NCI-H1930 (cell line): Measurements from ENCODE around the gene EHBP1.

Experiments used
- DNase-seq, 2 experiments: peaks; one replicate each; lab custom pipeline; 2025; lab: John Stamatoyannopoulos, UW

The EHBP1 gene

DNA sequence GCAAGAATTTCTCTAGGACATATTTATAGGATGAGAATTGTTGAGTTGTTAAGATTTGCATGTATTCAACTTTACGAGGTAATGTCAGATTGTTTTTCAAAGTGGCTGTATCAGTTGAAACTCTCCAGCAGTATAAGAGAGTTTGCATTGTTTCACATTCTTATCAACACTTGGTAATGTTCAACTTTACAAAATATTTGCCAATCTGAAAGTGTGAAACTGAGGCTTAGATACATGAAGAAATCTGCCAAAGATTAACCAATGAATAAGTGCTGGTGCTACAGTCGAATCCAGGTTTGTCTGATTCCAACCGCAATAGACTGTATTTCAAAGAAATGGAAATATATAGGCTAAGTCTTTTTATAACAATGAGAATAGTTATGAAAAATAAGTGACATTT, 117.0 kb downstream of the EHBP1 start:
- no peak for DNase-seq

DNA sequence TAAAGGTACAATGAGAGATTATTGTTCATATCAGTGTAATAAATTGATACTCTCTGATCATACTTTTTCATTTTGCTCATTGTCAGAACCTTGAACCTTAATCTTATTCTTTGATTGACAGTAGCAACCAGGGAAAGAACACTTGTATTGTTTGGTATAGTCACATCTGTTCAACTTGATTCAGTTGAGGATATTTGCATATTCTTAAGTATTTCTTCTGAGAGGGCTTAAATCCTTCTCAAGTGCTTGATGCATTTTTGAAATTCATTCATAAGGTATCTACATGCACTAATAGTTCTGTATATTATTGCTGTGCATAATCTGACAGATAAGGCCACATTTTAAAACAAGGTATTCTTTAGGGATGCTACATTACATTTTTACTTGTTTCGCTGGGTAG, 118.9 kb downstream of the EHBP1 start:
- DNase-seq, result no peak

DNA sequence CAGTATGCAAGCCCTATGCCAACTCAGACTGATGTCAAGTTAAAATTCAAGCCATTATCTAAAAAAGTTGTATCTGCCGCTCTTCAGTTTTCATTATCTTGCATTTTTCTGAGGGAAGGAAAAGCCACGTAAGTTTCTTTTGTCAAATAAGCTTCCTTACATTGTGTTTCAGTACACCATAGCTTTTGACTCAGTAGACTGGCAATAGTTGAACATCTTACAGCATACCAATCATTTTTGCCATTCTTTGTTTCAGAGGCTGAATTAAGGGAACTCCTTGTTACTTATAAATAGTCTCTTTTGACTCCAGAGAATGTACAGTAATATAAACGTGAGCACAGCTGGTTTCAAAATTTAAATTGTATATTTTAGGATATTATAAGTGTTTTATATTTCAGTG, 120.6 kb downstream of the EHBP1 start:
- DNase-seq, result no peak

DNA sequence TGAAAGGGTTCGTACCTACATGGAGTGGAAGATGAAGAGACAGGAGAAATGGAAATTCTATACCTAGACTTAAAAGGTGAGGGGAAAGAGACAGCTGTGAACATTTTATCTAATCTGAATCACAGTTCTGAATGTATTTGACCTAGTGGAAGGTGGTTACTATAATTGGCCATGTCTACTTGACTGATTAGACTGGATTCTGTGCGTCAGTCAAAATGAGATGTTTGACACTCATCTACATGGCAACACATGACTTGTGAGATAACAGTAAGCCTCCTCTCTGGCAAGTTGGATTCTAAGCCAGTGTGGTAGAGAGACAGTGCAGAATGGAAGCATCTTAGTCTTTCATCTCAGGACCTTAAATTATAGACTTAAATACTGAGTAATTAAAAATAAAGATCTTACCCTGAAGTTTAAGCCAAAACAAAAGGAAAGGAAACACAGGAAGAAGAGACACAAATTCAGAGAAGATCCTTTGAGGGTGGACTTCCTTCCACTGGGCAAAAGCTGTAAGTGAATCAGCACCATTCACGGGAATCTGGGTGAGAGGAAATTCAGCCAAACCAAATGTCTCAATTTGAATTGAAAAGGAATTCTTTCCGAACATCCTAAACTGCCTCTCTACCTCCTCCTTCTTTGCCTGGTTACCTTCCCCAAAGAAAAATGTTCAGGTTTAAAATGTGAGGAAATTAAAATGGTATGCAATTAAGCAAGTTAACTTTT, 121.6 kb downstream of the EHBP1 start:
- DNase-seq, result no peak

DNA sequence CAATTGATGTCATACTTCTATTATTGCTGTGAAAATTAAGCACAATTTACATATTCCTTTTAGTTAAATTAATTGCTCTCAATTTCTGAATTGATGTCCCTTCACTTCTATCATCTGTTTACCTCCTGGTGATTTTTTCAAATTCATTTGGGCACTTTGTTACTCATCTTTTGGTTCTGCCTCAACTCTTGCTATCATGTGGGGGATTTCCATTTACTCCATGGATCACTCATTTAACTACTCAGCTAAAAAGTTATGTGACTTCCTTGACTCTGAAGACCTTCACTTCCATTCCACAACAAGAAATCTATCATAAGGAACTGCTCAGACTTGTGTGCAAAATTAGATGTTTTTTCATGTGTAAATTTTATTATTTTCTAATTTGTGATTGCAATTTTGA, 126.2 kb downstream of the EHBP1 start:
- no peak for DNase-seq

DNA sequence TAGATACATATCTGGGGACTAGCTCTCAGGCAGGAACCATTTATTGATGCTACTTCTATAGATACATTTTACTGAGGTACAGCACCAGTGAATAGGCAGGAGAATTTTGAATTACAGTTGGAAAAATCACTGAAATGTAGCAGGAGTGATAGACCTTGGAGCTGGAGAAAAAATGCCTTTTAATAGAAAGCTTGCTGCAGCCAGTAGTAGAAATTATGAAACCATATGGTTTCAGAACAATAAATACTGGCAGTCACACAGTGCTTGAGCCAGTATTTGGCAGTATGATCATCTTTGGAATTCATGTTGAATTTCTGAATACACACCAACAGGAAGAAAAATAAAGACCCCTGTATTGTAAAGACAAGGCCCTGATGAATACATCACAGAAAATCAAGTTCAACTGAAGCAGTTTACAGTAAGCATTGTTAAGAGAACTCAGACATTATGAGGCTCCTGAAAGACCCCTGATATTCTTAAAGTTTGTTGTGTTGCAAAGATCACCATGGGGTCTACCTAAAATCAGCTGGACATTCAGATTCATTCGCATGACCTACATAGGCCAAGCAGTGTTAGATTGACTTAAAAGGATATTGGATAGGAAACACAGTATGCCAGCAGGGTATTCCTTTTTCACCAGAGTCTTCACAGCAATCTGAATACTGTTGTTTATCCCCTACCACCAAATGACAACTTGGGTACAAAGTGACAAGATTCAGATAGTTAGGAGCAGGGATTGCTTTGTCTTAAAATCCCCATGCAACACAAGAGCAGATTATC, 139.0 kb downstream of the EHBP1 start:
- no peak for DNase-seq

DNA sequence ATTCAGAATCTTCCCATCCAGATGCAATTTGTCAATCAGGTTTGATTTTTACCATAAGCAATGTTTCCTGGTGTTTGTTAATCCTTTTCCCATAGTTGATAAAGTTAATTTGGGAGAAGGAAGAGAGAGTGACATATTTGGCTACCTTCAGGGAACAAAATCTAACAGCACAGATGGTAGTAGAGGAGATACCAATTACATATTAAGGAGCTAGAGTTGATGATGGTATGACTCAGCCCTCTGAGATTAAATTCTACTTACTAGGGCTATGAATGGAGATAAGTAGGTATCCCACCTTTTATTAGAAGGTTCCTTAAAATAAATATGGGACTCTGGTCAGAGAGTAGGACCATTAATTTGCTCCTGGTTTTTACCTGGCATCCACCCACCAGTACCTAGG, 139.7 kb downstream of the EHBP1 start:
- no peak for DNase-seq

DNA sequence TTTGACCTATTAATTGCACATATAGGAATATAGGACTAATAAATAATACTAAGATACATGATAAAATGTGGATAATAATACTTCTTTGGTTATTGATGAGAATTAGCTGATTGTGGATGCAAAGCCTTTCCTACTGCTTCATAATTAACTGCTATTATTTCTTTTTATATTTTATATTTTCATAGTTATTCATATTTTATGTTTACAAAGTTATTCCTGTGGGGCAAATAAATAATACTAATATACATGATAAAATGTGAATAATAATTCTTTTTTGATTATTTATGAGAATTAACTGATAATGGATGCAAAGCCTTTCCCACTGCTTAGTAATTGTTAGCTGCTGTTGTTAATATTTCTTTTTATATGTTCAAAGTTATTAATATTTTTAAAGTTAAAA, 146.7 kb downstream of the EHBP1 start:
- no peak for DNase-seq

DNA sequence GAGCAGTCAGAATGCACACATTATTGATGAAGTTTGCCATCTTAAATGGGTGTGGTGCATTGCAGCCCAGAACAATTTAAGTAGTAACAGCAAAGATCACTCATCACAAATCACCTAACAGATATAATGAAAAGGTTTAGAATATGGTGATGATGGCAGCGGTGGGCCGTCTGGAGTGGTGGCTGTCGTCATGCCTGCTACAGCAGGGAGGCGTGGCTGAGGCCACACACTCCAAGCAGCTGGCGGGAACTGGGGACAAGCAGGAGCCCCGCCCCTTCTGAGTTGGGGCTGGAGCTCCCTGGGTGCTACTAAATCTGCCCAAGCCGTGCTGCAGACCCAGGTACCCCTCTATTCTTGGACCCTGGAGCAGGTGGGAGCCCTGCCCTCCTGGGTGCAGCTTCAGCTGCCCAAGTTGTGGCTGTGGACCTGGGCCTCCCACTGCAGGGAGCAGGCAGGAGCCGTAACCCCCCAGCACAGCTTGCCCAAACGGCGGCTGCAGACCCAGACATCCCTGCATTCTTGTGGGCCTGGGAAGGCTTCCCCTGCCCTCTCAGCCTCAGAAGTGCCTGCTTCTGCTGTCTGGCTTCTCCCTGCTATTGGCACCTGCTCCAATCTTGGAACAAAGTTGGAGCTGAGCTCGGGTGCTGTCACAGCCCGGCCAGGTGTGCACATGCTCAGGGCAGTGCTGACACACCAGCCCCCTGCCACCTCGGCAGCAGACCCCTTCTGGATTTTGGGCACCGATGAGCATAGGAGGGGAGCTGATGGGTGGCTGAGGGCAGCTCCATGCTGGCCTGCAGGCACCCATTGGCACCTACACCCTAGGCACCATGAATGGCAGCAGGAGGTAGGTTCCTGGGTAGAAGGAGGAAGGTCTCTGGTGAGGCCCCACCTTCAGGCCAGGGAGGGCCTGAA, 149.3 kb downstream of the EHBP1 start:
- no peak for DNase-seq

DNA sequence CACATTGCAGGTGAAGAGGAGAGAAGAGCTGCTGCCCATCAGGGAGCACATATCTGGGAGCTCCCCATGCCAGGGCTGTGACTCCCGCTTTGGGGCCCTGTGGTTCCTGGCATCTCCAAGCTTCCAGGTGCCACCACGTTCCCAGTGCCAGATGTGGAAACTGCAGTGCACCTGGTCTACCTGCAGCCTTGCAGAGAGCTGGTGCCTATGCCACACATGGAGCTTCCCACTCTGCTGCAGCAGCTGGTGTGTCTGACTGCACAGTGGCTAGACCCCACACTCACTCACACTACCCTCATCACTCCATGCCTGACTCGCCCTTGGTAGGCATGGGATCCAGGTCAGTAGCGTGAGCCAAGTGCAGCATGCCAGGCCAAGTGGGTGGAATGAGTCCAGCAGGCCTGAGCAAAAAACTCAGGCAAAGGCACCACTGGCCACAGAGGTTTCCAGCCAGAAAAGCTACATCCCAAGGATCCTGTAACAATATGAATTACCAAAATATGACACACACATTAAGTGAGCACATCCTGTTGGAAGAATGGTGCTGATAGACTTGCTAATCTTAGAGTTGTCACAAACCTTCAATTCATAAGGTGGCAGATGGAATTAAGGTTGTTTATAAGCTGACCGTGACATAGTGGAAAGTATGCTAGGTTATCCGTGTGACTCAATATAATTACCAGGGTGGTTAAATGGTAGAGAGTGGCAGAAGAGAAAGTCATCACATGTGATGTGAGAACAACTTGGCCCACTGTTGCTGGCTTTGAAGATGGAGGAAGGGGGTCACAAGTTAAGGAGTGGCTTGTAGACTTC, 150.9 kb downstream of the EHBP1 start:
- no peak for DNase-seq

DNA sequence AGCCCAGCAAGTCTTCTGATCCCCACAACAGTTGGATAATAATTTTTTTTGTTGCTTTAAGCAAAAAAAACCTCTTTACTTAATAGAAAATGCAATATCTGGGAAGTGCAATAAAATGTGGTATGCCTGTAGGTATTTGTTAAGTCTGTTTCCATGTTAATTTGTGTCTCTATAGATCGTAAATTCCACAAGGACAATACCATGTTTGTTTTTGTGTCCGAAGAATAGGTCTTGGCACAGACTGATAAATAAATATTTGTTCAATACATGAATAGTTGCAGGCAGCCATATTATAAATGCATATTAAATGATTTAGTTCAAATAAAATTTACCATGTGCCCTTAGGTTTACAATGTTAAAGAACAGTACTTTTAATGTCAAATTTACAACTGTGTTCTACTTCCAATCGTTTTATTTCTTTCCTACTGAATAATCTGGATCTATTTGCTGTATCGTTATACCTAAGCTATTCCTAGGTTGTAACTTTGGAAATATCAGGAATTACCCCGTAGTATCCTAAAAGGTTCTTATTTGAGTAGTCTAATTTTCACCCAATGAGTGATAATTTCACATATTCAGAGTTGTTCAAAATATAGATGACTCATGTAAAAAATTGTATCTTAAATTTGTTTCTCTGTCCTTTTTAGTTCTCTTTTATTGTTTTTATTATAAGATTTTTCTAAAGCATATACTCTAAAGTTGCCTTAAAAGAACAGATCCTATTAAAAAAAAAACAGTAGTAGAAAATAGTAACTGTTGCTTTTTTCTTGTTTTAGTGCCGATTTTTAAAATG, 151.8 kb downstream of the EHBP1 start:
- DNase-seq, result no peak

DNA sequence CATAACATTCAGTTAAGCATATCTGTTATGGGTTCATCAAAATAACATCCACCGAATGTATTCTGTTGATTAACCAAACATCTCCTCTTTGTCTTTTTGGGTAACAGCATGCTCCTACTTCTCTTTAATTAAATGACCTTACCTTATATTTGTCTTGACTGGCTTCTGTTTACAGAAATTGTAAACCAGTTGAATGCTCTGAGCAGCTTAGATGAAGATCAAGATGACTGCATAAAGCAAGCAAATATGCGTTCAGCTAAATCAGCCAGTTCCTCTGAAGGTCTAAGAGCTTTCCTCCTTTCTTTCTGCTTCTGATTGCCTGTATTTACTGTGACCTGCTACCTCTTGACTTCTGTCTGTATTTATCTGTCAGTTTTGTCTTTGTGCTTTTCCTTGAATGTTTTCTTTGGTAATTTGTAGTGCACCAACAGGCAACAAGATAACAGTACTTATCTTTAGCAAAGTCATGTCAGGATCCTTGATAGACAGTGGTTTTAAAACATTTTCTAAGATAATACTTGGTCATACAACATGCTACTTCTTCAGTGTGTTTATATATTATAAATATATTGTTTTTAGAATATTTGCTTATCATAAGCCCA, 152.8 kb downstream of the EHBP1 start:
- DNase-seq, result no peak

DNA sequence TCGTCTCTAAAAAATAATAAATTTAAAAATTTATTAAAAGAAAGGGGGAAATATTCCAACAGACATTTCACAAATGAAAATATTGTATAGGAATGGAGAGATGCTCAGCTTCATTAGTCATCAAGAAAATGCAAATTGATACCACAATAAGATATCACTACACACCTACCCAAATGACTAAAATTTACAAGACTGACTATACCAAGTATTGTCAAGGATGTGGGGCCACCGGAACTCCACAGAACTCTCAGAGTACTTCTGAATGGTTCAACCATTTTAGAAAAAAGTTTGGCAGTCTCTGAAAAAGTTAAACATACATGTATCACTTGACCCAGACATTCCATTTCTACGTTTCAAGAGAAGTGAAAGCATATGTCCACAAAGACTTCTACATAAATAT, 163.4 kb downstream of the EHBP1 start:
- DNase-seq, result no peak

DNA sequence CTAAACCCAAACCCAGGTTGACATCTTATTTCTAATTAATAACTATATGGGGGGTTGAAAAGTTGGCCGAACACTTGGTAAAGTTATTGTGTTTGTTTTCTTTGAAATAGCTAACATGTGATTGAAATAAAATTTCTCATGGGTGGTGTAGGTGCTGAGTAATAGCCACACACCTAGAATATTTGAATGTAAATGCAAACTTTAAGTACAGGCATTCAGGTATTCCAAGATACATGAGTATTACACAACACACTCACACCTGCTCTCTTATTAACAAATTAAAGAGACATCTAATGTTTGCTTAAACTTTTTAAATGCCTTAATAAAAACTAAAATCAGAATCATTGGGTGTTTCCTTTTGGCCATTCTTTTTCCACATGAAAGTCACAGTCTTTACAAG, 165.5 kb downstream of the EHBP1 start:
- DNase-seq, result no peak

DNA sequence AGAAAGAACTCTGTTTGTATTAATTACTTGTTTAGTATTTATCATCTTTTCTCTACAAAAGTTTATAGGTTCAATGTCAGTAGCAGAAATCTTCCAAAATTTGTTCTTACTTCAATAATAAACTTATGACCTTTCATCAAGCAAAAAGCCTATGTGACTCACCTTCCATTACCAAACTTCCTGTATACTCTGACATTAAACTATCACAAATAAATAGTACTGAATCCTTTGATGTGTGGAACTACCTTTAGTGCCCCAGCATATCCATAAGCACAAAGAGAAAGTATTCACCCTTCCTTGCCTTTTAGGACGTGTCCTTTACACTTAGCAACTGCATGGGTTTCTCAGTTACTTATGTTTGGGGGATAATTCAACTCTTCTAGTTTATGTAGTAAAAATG, 166.0 kb downstream of the EHBP1 start:
- no peak for DNase-seq

DNA sequence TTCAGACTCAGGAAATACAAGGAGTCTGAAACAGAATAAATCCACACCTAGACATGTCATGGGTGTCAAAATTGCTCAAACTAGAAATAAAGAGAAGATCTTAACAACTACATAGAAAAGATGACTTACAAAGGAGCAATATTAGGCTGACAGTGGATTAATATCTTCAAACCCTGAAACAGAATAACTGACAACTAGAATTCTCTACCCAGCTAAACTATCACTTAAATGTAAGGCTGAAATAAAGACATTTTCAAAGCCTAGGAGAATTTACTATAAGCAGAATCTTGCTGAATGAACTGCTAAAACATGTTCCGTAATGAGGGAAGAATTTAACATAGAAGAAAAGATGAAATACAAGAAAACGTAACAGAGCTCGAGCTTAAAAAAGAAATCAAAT, 168.1 kb downstream of the EHBP1 start:
- DNase-seq, result no peak

DNA sequence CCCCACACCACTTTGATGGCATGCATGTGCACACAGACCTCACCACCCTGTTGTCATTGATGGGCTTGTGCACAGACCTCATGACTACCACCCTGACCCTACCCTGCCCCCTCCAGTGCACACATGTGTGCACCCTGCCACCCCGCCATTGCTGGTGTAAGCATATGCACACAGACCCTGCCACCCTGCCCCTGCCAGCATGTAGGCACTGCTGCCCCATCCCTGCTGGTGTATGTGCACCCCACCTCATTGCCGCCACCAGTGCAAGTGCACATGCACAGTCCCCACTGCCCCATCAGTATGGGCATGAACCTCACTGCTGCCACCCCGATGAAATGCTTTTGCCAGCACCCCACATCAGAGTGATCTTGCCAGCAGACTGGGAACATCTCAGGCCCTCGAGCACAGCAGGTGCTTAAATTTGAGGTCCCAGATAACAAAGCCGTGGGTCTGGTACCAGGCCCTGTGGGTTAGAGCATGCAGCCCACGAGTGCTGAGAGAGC, 169.4 kb downstream of the EHBP1 start:
- no peak for DNase-seq

DNA sequence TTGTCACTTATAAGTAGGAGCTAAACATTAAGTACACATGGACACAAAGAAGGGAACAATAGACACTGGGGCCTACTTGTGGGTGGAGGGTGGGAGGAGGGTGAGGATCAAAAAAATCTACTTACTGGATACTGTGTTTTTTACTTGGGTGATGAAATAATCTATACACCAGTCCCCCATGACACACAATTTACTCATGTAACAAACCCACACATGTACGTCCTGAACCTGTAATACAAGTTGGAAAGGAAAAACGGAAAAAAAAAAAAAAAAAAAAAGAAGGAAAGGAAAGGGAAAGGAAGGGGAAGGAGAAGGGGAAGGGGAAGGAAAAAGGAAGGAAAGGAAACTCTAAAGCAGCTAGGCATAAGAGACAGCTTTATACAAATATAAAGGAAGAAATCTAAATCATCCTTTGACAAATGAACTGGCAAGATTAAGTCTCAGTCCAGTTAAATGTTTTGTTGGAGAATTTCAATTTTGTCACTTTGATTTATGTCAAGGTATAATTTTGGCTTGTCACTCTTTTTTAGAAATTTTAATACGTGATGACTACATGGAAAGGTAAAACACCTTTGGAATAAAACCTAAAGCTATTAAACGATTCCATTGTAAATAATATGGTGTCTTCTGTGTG, 175.8 kb downstream of the EHBP1 start:
- no peak for DNase-seq

DNA sequence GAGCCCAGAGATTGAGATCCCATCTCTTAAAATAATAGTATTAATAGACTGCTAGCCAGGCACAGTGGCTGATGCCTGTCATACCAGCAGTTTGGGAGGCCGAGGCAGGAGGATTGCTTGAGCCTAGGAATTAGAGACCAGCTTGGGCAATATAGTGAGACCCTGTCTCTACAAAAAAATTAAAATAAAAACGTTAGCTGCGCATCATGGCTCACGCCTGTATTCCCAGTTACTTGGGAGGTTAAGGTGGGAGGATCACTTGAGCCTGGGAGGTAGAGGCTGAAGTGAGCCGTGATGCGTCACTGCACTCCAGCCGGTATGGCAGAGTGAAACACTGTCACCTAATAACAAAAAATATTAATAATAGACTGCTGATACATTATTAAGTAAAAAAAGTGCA, 178.1 kb downstream of the EHBP1 start:
- no peak for DNase-seq

DNA sequence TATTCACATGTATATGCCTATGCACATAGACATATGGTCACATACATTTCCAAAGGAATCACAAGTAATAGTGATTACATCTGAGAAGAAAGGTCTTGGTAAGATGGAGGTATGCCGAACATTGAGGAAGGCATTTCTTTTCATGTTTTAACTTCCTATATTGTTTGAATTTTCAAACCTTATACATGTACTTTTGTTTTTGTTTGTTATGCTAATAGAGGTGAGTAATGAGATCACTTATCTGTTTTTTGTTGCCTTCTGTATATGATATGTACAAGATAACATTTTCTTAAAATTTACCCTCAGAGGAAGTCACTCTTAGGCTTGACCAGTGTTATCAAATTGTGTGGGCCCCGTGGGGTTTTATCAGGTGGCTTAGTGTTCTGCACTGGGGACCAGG, 178.6 kb downstream of the EHBP1 start:
- DNase-seq, result no peak
